GM18951 (cell line): ENCODE data around the gene TECR.
"Not testable (repeated sequence)": the region's sequence is repeated elsewhere in the genome, so short reads cannot be mapped to it uniquely, and the experiment has no call there.

Experiments used
- POLR2A ChIP-seq: IDR thresholded peaks from 4 replicates; pipeline ENCODE4 v1.6.1; 2011; ENCODE audit warnings: mild to moderate bottlenecking; ENCODE audit not compliant: insufficient read length, insufficient read depth; ENCODE audit errors: extremely low read depth
- in situ Hi-C: fragments of 300-500 bp; cut with MboI; formaldehyde crosslinking; loops from one replicate; pipeline ENCODE4 v1.12.0; 2022; ENCODE audit warnings: low sequenced_read_pairs, mixed read lengths, inconsistent platforms; ENCODE audit not compliant: unreplicated experiment

Gene TECR

DNA sequence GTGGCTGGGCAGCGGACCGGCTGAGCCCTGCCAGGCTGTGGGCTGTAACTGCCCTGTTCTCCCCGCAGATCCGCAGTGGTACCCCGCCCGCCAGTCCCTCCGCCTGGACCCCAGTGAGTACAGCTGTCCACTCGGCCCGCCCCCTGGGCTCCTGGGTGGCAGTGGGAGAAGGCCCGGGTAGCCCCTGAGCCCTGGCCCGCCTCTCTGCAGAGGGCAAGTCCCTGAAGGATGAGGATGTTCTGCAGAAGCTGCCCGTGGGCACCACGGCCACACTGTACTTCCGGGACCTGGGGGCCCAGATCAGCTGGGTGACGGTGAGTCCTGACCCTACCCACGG is 34.2 kb downstream of the TECR start:
- TF ChIP-seq POLR2A = no peak
- in situ Hi-C loops = no loop called here

DNA sequence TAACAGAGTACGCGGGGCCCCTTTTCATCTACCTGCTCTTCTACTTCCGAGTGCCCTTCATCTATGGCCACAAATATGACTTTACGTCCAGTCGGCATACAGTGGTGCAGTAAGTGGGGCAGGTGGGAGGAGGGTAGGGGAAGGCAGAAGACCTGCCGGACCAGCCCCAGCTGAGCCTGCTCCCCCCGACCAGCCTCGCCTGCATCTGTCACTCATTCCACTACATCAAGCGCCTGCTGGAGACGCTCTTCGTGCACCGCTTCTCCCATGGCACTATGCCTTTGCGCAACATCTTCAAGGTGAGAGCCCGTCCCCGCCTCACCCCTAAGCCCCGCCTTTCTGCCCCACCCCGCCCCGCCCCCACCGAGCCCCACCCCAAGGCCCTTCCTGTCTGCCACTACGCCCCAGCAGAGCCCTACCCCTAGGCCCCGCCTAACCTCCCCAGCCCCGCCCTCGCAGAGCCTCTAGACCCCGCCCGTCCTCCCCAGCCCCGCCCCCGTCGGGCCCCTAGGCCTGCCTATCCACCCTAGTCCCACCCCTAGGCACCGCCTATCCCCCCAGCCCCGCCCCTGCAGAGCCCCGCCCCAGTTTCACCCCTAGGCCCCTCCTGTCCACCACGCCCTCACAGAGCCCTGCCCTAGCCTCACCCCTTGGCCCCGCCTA is 34.7 kb downstream of the TECR start:
- in situ Hi-C loops = no loop called here
- TF ChIP-seq POLR2A = no peak

GRCh38 chr19:14564652-14565297 is 35.4 kb downstream of the TECR start:
- in situ Hi-C loops = not testable (repeated sequence)

DNA sequence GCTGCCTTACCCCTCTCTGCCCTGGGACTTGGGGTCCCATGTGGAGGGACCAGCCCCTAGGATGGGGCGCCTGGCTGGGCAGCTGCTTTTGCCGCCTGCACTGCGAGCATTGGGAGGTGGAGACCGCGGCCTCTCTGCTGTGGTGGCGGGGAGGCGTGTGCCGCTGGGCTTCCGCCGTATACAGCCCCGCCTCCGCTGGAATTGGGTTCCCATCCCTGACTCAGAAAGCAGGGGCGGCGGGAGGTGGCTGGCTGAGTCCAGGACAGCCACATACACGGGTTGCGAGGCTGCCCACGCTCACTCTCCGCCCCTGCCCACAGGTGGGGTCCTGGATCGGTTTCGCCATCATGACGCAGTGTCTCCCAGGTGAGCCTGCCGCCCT is 35.9 kb downstream of the TECR start:
- peak; percentile 8 for TF ChIP-seq POLR2A
- in situ Hi-C loops = no loop called here

DNA sequence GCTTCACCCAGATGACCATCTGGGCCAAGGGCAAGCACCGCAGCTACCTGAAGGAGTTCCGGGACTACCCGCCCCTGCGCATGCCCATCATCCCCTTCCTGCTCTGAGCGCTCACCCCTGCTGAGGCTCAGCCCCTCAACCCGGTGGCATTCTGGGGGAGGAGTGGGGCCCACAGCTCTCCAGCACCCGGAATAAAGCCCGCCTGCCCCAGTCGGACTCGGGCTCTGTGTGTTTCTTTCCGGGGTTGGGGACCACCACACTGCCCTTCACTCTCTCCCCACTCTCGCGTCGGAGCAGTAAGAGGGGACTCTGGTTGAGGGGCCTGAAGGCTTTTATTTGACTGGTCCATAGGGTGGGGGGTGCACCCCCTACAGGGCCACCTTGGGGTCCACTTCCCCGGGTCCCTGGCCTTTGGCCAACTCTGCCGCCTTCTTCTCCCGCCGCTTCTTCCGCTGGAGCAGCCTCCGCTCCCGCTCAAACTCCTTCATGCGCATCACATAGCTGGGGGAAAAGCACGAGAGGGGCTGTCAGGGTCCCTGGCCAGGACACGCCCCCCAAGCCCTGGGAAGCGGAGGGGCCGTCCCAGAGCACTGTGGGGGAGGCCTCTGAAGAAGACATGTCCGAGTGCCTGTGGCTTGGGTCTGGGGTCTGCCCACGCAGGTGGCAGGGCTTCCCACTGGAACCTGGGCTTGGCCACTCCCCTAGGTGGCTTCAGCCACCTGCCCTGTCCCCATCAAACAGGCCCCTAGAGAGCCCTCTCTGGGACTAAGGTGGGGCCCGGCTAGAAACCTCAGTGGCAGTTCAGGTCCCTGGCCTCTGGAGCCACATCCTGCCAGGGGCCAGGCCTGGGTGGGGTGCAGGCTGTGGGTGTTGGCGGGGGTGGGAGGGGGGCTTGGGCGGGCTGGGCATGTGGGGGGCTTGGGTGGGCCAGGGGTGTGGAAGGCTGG is 36.6 kb downstream of the TECR start:
- TF ChIP-seq POLR2A = no peak
- in situ Hi-C loops = no loop called here

DNA sequence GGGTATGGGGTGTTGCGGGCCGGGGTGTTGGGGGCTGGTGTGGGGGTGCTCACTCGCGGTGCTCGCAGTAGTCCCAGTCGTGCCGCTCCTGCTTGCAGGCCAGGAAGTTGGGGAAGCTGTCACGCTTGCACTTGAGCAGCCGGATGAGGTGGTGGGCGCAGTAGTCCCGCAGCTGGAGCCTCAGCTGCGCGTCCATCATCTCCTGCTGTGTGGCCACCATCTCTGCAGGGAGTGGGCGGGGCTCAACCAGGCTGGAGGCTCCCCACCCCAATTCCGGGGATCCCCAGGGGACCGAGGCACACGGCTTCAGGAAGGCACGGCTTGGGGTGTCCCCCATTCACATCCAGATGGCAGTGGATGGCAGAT is 37.3 kb downstream of the TECR start:
- in situ Hi-C loops = no loop called here

GRCh38 chr19:14567079-14567478 is 37.7 kb downstream of the TECR start:
- in situ Hi-C loops = no loop called here
- no peak for TF ChIP-seq POLR2A

More for the DNA sequence above, 37.3 kb downstream of the TECR start:
- no peak for TF ChIP-seq POLR2A

GRCh38 chr19:14570864-14571527 is 41.6 kb downstream of the TECR start:
- in situ Hi-C loops = loop anchor here (5.0 kb wide), 1 partner anchor 116 kb away; no protein-coding TSS in a partner anchor
- no peak for TF ChIP-seq POLR2A

GRCh38 chr19:14571695-14572490 is 42.5 kb downstream of the TECR start, which contains the start of gene NDUFB7:
Gene NDUFB7, minus strand, starts transcription at chr19:14572066. Its CDS starts 66 bp downstream, at chr19:14572000.
- TF ChIP-seq POLR2A = peak; percentile 86
- in situ Hi-C loops = loop anchor here (5.0 kb wide), 1 partner anchor 115 kb away; no protein-coding TSS in a partner anchor

DNA sequence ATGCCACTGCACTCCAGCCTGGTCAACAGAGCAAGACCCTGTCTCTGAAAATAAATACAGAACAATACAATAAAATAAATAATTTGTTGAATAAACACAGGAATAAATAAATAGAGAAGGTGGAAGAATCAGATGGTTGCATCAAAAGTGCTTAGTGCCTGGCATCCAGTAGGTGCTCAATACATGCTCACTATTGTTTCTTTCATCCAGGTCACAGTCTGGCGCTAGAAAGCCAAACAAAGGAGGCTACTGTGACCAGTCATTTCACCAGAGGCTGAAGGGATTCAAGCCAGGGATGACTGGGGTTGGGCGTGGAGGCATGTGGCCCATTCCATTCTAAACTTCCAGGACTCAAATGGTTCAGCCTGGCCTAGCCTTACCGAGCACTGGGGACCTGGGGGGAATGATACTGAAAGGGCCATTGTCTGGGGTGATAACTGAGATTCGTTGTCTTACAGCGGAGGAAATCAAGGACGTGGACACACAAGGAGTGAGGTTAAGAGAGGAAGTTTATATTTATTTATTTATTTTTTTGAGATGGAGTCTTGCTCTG is 46.1 kb downstream of the TECR start:
- in situ Hi-C loops = no loop called here
- TF ChIP-seq POLR2A = no peak

- no peak for TF ChIP-seq POLR2A
- in situ Hi-C loops = no loop called here
Observed at GRCh38 chr19:14576363-14576762, 47.0 kb downstream of the TECR start.

DNA sequence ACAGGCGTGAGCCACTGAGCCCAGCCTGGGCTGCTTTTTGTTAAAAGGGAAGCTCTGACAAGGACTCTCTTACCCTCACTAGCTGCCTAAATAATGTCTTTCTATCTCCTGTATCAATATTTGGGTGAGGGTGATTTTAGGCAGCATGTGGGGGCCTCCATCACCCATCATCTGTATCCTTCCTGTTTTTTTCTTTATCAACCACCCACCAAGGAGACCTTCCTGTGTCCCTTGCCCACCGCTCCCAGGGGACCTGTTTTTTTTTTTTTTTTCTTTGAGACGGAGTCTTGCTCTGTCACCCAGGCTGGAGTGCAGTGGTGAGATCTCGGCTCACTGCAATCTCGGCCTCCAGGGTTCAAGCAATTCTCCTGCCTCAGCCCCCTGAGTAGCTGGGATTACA is 47.9 kb downstream of the TECR start:
- in situ Hi-C loops = no loop called here
- no peak for TF ChIP-seq POLR2A
